Measurements from ENCODE around the gene NFIL3.
"Not testable (repeated sequence)": the region's sequence is repeated elsewhere in the genome, so short reads cannot be mapped to it uniquely, and the experiment has no call there.

NFIL3 gene, protein sequence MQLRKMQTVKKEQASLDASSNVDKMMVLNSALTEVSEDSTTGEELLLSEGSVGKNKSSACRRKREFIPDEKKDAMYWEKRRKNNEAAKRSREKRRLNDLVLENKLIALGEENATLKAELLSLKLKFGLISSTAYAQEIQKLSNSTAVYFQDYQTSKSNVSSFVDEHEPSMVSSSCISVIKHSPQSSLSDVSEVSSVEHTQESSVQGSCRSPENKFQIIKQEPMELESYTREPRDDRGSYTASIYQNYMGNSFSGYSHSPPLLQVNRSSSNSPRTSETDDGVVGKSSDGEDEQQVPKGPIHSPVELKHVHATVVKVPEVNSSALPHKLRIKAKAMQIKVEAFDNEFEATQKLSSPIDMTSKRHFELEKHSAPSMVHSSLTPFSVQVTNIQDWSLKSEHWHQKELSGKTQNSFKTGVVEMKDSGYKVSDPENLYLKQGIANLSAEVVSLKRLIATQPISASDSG

DNA sequence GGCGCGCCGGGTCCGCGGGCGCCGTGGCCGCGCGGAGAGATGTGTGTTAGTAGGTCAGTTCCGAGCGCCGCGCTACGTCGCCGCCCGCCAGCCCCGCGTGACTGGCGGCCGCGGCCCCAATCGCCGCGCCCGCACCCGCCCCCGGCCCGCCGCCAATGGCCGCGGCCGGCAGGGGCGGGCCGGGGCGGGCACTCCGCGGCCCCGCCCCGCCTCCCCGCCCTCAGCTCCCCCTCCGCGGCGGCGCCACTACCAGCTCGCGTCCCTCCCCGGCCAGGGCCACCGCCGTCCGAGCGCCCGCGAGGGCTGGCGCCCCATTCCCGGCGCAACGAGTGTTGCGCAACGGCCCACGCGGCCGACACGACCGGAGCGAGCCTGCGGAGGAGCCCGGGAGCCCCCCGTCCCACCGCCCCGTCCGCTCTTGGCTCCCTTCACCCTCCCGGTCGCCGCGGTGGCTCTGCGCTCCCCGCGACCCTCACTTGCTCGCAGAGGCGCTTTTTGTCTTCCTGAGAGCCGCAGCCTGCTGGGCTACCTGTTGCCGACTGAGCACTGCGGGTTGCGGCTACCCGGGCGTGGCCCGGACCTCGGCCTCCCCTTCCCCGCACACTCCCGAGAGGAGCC lies at the start of gene NFIL3:
Gene NFIL3, minus strand, starts transcription at position 48 of the 618 bp plus-strand sequence. CDS start 13,098 bp downstream, outside the sequence.
- TF ChIP-seq, protein P1, sequence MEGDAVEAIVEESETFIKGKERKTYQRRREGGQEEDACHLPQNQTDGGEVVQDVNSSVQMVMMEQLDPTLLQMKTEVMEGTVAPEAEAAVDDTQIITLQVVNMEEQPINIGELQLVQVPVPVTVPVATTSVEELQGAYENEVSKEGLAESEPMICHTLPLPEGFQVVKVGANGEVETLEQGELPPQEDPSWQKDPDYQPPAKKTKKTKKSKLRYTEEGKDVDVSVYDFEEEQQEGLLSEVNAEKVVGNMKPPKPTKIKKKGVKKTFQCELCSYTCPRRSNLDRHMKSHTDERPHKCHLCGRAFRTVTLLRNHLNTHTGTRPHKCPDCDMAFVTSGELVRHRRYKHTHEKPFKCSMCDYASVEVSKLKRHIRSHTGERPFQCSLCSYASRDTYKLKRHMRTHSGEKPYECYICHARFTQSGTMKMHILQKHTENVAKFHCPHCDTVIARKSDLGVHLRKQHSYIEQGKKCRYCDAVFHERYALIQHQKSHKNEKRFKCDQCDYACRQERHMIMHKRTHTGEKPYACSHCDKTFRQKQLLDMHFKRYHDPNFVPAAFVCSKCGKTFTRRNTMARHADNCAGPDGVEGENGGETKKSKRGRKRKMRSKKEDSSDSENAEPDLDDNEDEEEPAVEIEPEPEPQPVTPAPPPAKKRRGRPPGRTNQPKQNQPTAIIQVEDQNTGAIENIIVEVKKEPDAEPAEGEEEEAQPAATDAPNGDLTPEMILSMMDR (conservative IDR thresholded peaks at IDR 0.05; ENCODE audit: low read depth) = no peak
- CTCF ChIA-PET = interaction anchor here (0.5 to 4.8 kb wide), 9 partner anchors 15 to 1832 kb away, joined by 3 to 85 read pairs (median 5); no protein-coding TSS in a partner anchor
- POLR2A ChIA-PET (ENCODE audit: low non-redundant PET) = interaction anchor here (0.5 to 1.1 kb wide), 4 partner anchors 83 to 454 kb away, joined by 3 to 7 read pairs (median 3); no protein-coding TSS in a partner anchor
- H3K27ac ChIP-seq = peak within 1 kb of the TSS; percentile 93
- peak; percentile 93 for DNase-seq (ENCODE audit: low spot score)

DNA sequence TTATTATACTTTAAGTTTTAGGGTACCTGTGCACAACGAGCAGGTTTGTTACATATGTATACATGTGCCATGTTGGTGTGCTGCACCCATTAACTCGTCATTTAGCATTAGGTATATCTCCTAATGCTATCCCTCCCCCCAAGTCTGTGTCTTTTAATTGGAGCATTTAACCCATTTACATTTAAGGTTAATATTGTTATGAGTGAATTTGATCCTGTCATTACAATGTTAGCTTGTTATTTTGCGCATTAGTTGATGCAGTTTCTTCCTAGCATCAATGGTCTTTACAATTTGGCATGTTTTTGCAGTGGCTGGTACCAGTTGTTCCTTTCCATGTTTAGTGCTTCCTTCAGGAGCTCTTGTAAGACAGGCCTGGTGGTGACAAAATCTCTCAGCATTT lies 47.9 kb upstream of the NFIL3 start:
- DNase-seq (ENCODE audit: low spot score); CTCF ChIA-PET; POLR2A ChIA-PET (ENCODE audit: low non-redundant PET); H3K27ac ChIP-seq: not testable (repeated sequence)

DNA sequence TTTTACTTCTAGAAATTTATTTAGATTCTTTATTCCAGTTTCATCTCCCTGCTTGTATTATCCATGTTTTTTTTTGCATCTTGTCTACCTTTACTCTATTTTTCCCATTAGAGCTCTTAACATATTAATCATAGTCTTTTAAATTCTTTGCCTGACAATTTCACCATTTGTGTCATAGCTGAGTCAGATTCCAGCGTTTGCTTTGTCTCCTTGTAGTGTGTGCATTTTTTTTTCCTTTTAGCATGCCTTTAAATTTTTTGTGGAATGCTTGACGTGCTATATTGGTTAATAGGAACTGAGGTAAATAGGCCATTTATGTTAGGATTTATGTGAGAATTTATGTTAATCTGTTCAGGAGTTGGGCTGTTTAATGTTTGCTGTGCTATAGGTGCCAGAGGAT lies 41.8 kb upstream of the NFIL3 start:
- CTCF ChIA-PET = no interaction called here
- POLR2A ChIA-PET (ENCODE audit: low non-redundant PET) = no interaction called here
- no peak overlapping the region for H3K27ac ChIP-seq
- TF ChIP-seq, protein P1 (conservative IDR thresholded peaks at IDR 0.05; ENCODE audit: low read depth) = no peak
- peak; percentile 31 for DNase-seq (ENCODE audit: low spot score)

DNA sequence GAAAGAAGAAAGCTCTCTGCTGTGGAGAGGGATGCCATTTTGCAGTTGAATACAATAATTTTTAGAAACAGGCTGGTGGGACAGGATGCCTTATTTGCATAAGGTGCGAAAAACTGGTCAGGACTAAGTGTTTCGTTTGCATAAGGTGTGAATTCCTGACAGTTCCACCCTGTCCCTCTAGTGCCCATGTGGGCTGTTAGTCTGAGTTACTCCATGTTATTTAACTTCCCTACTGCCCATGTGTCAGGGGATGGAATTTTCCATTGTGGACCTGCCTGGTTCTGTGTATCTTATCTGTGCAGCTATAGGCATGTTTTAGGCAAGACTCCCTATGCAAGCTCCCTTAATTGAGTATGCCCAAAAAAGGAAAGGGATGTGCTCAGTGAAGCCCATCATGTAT lies 35.3 kb upstream of the NFIL3 start:
- POLR2A ChIA-PET (ENCODE audit: low non-redundant PET) = no interaction called here
- TF ChIP-seq, protein P1 (conservative IDR thresholded peaks at IDR 0.05; ENCODE audit: low read depth) = no peak
- DNase-seq (ENCODE audit: low spot score) = no peak
- H3K27ac ChIP-seq = no peak overlapping the region
- CTCF ChIA-PET = no interaction called here

DNA sequence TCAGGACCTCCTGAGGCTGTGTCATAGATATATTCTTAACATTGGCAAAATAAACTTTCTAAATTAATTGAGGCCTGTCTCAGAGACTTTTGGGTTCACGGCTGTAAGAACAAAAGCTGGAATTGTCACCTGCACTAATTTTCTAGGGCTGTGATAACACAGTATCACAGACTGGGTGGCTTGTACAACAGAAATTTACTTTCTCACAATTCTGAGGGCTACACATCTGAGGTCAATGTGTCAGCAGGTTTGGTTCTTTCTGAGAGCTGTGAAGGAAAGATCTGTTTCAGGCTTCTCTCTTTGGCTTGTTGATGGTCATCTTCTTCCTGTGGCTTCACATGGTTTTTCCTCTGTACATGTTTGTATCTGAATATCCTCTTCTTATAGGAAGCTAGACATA lies 29.2 kb upstream of the NFIL3 start:
- H3K27ac ChIP-seq = no peak overlapping the region
- DNase-seq (ENCODE audit: low spot score) = no peak
- POLR2A ChIA-PET (ENCODE audit: low non-redundant PET) = no interaction called here
- TF ChIP-seq, protein P1 (conservative IDR thresholded peaks at IDR 0.05; ENCODE audit: low read depth) = no peak
- CTCF ChIA-PET = no interaction called here

DNA sequence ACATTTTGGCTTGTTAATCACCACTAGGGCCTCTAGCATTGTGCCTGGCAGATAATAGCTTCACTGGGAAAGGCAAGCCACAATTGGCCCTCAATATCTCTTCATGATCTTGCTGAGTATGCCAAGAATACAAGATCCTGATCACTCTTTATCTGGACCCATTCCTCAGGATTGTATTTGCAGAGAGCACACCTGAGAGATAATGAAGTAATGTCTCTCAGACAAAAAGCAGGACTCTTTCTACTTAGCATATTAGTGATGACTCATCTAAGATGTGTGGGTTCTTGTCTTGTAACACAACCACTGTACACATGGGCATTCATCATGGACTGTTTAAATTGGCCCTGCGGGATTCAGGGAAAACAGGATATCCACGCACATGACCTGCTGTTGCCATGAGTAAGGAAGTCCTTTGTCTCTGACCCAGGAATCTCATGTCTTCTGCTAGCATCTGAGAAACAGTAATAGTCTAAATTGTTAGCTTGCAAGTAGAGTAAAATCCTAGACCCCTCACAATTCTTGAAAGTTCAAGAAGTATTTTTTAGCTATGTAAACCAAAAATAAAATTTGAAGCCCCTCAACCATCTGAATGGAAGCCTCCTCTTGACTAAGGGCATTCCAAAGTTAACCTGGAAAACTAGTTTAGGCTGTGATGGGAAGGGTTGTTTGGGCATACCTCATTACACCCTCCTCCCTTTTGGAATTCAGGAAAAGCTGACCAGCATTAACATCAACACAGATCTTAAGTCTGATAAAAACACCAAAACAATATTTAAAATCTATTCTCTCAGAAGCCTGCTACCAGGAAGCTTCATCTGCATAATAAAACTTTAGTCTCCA lies 28.0 kb upstream of the NFIL3 start:
- ChIA-PET CTCF (no interaction called here), POLR2A (ENCODE audit: low non-redundant PET) (no interaction called here)
- TF ChIP-seq, protein P1 (conservative IDR thresholded peaks at IDR 0.05; ENCODE audit: low read depth) = no peak
- DNase-seq (ENCODE audit: low spot score) = no peak
- no peak overlapping the region for H3K27ac ChIP-seq
